Cerebellar nuclear complex (tissue), 1 donor: Measurements from ENCODE around the gene PDE4B.
A peak's percentile ranks its signal among the peaks of the same experiment; 100 is the strongest.

Experiments used
- DNase-seq, 2 experiments: peaks; one replicate each; lab custom pipeline; 2025; lab: John Stamatoyannopoulos, UW

PDE4B gene

GRCh38 chr1:66240491-66241484 lies 448.1 kb downstream of the PDE4B start:
- DNase-seq = no peak

DNA sequence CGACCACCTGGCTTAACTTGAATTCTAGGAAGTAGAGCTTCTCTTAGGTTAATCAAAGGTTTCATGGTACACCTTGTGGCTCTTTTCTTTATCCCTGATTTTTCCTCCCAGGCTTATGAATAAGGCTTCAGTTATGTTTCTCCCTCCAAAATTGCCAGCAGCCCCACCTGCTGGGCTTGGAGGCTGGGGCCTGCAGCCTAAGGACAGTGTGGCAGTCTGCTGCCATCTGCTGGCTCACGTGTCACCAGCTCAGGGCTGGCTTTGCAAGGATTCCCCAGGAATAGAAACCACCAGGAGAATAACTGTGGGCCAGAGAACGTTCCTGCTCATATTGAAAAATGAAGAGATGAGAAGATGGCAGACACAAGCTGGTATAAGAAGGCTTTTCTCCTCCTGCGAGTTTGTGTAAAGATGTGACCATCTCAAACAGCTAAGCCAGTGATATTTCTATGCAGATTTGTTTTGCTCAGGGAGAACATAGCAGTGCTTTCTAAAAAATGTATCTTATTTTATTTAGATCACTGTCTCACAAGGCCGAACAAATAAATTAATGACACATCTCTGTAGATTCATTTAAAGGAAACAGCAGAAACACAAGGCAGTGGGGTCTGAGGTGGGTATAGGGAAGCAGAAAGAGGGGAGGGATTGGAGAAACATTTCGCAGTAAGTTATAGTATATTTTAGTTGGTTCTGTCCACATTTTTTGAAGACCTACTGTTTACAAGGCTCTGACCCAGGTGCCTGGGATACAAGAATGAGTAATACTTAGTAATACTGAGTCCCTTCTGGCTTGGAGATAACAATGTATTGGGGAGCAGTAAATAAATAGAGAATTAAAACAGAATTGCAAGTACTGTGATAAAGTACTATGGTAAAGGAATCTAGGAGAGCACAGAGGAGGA lies 450.2 kb downstream of the PDE4B start:
- peak in 1 of 2 experiments; percentile 80 for DNase-seq

DNA sequence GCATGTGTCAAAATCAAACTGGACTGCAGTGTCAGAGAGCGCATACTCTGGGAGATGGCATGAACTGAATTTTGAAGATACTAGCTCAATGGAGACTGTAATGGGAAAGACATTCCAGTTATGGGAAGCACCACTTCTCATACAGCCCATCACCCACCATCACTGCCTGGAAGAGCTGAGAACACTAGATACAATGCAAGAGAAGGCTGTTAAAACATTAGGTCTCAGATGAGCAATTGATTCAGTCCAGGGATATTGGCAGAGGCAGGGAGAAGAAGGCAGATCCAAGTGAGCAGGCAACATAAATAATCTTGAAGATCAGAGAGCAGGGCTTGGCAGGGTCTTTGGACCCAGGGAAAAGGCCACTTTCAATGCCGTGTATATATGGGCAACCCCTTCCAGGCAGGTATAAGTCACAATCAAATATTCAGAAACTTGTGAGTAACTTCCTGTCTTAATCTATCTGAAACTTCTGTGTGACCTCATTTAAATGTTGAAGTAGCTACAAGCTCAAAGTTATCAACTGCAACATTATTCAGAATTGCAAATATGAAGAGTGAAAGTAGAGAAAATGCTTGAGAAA lies 450.9 kb downstream of the PDE4B start:
- no peak for DNase-seq

GRCh38 chr1:66244429-66244828 lies 451.7 kb downstream of the PDE4B start:
- no peak for DNase-seq

DNA sequence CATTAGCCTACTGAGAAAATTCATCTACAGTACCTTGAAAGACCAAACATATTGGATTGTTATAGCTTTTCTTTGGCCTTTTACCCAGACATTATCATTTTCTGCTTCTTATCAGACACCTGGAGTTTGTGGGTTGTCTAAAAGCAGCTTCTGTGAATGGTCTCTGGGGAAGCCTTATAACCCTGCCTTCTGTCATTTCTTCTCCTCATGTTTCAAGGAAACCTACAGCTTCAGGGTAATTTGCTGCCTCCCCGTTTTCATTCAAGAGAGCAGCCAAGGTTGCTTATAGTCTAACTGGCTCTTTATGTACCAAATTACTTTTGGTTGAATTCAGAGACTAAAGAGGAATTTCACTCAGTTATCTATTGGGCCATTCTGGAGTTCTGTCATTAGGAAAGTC lies 453.0 kb downstream of the PDE4B start:
- no peak for DNase-seq

DNA sequence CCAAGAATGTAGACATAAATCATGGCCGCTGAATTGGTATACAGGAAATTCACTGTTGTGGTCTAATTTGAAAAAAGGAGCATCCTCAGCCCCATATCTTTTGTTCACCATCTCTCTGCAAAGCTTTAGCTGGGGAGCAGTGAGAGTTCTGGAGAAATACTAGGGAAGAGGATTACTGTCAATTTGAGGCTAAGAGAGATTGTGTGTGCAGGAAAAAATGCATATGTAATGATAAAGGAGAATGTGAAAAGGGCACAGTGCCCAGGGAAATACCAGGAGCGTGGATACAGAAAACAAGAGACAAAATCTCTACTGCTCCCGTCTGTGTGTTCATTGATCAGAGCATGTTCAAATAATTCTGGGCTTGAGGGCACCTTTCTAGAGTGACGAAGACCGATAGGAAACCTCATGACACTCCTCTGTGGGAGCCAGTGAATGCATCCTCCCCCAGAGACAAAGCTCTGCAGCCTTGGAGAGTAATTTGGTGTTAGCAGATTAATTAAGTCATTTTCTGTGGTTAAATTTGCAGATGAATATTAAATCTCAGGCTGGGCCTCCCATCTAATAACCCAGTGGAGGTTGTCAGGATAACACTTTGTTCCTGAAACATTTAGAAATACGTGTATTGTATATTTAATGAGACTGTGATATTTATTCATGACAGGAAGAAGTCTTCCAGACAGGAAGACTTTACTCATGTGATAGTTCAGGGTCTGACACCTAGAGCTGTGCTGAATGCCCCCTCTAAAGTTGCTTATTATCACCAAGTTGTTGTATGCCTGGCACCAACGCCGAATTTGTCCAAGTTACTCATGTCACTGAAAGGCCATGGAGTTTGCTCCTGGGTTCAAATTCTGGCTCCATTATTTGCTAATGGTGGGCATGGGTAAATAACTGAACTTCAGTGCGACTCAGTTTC lies 453.9 kb downstream of the PDE4B start:
- no peak for DNase-seq

DNA sequence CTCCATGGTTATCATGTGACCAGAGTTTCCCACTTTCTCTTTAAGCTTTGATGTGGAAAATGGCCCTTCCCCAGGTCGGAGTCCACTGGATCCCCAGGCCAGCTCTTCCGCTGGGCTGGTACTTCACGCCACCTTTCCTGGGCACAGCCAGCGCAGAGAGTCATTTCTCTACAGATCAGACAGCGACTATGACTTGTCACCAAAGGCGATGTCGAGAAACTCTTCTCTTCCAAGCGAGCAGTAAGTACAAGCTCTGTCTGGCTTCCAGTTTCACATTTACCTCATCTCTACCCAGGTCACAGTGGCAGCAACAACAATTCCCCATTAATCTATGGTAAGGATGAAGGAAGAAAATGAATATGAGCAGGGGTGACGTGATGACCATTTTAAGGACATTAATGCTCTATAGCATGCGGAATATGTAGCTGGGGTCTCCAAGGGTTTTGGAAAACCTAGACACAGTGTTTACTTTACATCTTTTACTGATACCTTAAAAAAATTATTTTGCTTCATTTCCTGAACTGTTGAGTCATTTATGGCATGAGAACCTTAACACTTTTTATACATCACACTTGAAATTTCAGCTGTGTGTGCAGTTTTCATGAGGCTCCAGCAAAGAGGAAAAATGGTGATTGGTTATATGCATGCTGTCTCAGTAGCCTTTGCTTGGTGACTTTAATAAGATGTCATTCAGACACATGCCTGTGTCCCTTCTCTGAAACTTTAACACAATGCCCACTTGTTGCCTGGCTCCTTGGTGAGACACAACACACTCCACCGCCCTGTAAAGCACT lies 454.9 kb downstream of the PDE4B start:
- no peak for DNase-seq

DNA sequence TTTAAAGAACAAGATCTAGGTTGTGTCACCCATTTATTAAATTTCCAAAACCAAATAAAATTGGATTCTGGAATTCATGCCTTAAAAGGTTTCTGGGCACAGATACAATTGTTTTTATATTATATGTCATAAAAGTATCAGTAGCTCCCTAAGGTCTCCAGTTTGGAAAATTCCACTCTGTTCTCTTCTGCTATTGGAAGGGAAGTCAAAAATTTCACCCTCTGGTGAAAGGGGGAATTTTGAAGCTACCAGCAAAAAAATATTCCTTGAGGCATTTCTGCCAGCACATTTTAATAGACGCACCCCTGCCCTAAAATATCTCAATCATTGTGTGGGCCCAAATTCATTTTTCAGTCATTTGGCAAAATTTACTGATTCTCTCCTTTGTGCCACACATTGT lies 455.6 kb downstream of the PDE4B start:
- DNase-seq = no peak

- DNase-seq = no peak
Measured at GRCh38 chr1:66248746-66249145, 456.1 kb downstream of the PDE4B start.

GRCh38 chr1:66250075-66250474 lies 457.4 kb downstream of the PDE4B start:
- no peak for DNase-seq

DNA sequence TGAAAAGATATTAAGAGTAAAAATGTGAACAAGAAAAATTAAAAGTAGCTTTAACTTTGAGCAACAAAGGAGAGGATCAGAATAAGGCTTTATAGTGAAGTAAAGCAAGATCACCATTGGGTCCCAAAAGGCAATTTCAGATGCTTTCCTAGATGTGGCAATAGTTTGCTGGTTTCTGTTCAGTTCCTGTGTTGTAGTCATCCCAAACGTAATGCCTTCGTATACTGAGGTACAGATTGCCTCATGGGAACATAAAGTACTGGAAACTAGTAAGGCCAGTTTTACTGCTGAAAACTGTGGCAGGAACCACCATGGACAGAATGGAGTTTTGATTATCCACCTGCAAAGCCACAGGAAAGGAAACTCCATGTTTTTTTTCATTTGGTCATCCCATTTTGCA lies 457.8 kb downstream of the PDE4B start:
- DNase-seq = no peak

- no peak for DNase-seq
Measured at GRCh38 chr1:66251546-66251945, 458.9 kb downstream of the PDE4B start.

- no peak for DNase-seq
Measured at GRCh38 chr1:66253330-66253921, 460.7 kb downstream of the PDE4B start.

- DNase-seq = no peak
Measured at GRCh38 chr1:66254785-66255184, 462.1 kb downstream of the PDE4B start.

GRCh38 chr1:66256629-66257572 lies 464.2 kb downstream of the PDE4B start:
- no peak for DNase-seq

DNA sequence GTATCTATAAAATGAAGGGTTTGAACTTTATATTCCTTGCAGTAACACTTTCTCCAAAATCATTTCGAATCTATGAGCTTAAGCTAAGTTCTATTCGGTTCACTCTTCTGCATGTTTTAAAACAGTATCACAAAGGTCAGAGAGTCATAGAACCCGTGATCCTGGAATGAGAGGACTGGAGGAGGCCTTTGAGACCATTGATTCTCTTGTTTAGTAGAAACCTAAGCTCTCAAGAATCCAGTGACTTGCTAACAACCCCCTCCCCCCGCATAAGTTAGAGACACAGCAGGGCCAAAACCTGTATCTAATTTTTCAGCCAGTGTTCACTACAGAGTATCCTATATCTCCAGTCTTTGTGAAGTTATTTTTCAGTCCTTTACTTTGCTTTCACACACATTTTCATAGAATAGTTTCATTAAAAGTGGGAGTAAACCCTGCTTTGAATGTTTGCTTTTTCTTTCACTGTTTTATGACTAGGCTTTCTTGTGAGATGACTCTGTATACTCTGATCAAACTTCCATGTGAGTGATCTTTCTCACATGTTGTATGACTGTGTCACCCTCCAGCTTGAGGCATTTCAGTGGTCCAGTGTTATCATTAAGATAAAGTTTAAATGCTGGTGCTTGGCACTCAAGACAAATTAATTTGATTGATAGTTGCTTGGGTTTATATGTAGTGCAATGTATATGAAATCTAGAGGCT lies 465.9 kb downstream of the PDE4B start:
- no peak for DNase-seq

DNA sequence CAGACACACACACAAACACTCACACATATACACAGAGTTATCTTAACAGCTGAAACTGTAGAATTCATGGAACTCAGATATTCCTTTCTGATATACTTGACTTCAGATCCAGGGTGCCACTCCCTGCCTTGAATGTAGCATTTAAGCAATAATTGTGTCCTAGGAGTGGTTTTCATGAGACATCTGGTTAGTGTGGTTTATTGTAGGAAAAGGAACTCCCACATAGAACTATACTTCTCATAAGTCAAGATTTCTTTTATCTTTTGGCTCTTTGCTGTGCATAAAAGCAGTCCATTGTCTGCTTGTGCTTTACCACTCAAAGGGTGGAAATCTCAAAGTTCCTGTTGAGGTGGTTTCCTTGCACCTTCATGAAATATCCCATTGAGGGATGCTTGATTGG lies 468.7 kb downstream of the PDE4B start:
- DNase-seq = no peak
